HFFc6 (cell line): ENCODE measurements around the gene MYO7A. TPM values are rescaled to one million over a fixed set of nuclear protein-coding genes. Genes with fewer than 3 reads are reported as not detected.
A peak's percentile ranks its signal among the peaks of the same experiment; 100 is the strongest.
"Not testable (repeated sequence)": the region's sequence is repeated elsewhere in the genome, so short reads cannot be mapped to it uniquely, and the experiment has no call there.

Experiments used
- DNase-seq: peaks from one replicate; pipeline ENCODE4 v3.0.0-alpha.2; 2018
- H3K27ac Mint-ChIP-seq: 2 replicates; pipeline ENCODE4 v1.8.0; 2020; ENCODE audit warnings: mild to moderate bottlenecking, mixed read lengths
- H3K27me3 Mint-ChIP-seq: 2 replicates; pipeline ENCODE4 v1.8.0; 2021; ENCODE audit warnings: mild to moderate bottlenecking, moderate library complexity, mixed read lengths; ENCODE audit not compliant: insufficient read depth
- H3K36me3 Mint-ChIP-seq: 2 replicates; pipeline ENCODE4 v1.8.0; 2021; ENCODE audit warnings: low read depth, mixed read lengths
- H3K4me1 Mint-ChIP-seq: 2 replicates; pipeline ENCODE4 v1.8.0; 2020; ENCODE audit warnings: low read depth, mixed read lengths
- H3K4me3 Mint-ChIP-seq: 2 replicates; pipeline ENCODE4 v1.8.0; 2020; ENCODE audit warnings: mild to moderate bottlenecking, moderate library complexity, mixed read lengths
- H3K9me3 Mint-ChIP-seq: 2 replicates; pipeline ENCODE4 v1.8.0; 2020; ENCODE audit warnings: mild to moderate bottlenecking, mixed read lengths
- CTCF ChIP-seq: fragments of 200-600 bp; sonication (generic); IDR thresholded peaks from 2 replicates; pipeline ENCODE4 v1.5.0; 2021; ENCODE audit warnings: antibody characterized with exemption, mild to moderate bottlenecking
- total RNA-seq, 6 experiments: library from RNA; stranded (reverse); fragmentation: NEBNext Ultra II Directional; extraction: Animal tissue kit (Norgen Biotek cat#: 25700); gene quantifications; 2 replicates in 1 of 6; 3 replicates in 5 of 6; pipeline ENCODE4 v1.2.3, GENCODE V29; 2021

MYO7A gene
- total RNA-seq, 6 experiments from 2014 or later, result 0.05 to 0.09 TPM; not detected in 4

GRCh38 chr11:77095551-77096490, 32.2 kb upstream of the MYO7A start:
- no peak overlapping the region for H3K4me3 Mint-ChIP-seq
- H3K4me1 Mint-ChIP-seq, result peaks cover 6% of the 10 kb centered on the region
- H3K27me3 Mint-ChIP-seq, result no peaks in the 10 kb centered on the region
- no peak for DNase-seq
- H3K27ac Mint-ChIP-seq, result no peak overlapping the region
- H3K36me3 Mint-ChIP-seq, result peaks cover 2% of the 10 kb centered on the region
- no peak for TF ChIP-seq CTCF
- no peaks in the 10 kb centered on the region for H3K9me3 Mint-ChIP-seq

GRCh38 chr11:77096591-77097019, 31.4 kb upstream of the MYO7A start:
- no peak for TF ChIP-seq CTCF
- peaks cover 6% of the 10 kb centered on the region; the same call in 1 of the 2 replicates for H3K4me1 Mint-ChIP-seq
- H3K4me3 Mint-ChIP-seq, result no peak overlapping the region
- H3K36me3 Mint-ChIP-seq, result peaks cover 6% of the 10 kb centered on the region
- H3K9me3 Mint-ChIP-seq, result no peaks in the 10 kb centered on the region
- no peak for DNase-seq
- no peak overlapping the region for H3K27ac Mint-ChIP-seq
- H3K27me3 Mint-ChIP-seq, result no peaks in the 10 kb centered on the region; the same call in 1 of the 2 replicates

GRCh38 chr11:77097180-77097579, 30.9 kb upstream of the MYO7A start:
- H3K4me1 Mint-ChIP-seq, H3K36me3 Mint-ChIP-seq, H3K4me3 Mint-ChIP-seq, H3K27ac Mint-ChIP-seq, H3K27me3 Mint-ChIP-seq, DNase-seq, H3K9me3 Mint-ChIP-seq: not testable (repeated sequence)

- H3K4me1 Mint-ChIP-seq, result peaks cover 20% of the 10 kb centered on the region
- H3K9me3 Mint-ChIP-seq, result no peaks in the 10 kb centered on the region
- no peaks in the 10 kb centered on the region; the same call in 1 of the 2 replicates for H3K27me3 Mint-ChIP-seq
- no peak for TF ChIP-seq CTCF
- no peak overlapping the region for H3K4me3 Mint-ChIP-seq
- no peak overlapping the region for H3K27ac Mint-ChIP-seq
- H3K36me3 Mint-ChIP-seq, result peaks cover 6% of the 10 kb centered on the region
- no peak for DNase-seq
These were observed 27.6 kb upstream of the MYO7A start for GRCh38 chr11:77100166-77101042.

GRCh38 chr11:77101043-77101537, 27.0 kb upstream of the MYO7A start:
- H3K4me1 Mint-ChIP-seq, result peaks cover 20% of the 10 kb centered on the region
- H3K4me3 Mint-ChIP-seq, result no peak overlapping the region
- H3K36me3 Mint-ChIP-seq, result peaks cover 6% of the 10 kb centered on the region
- H3K27me3 Mint-ChIP-seq, result no peaks in the 10 kb centered on the region; the same call in 1 of the 2 replicates
- TF ChIP-seq CTCF, result peak; percentile 80
- DNase-seq, result peak; percentile 17
- H3K9me3 Mint-ChIP-seq, result no peaks in the 10 kb centered on the region
- peak overlapping the region; percentile 15; the same call in 1 of the 2 replicates for H3K27ac Mint-ChIP-seq
